Thyroid gland (tissue), 4 donors: ENCODE data around the gene WARS2.

Source experiments
- POLR2A ChIP-seq, 2 donors: fragments of 450-650 bp; IDR thresholded peaks; one replicate each; pipeline ENCODE4 v1.6.1; 2017; ENCODE audit warnings: antibody characterized with exemption in 2 of 2, mild to moderate bottlenecking in 2 of 2, moderate library complexity in 1 of 2
- TF ChIP-seq, protein P1 (sequence below), 6 experiments: fragments of 200-600 bp in 3 of 6; fragments of 450-650 bp in 3 of 6; sonication (generic) in 3 of 6; IDR thresholded peaks; one replicate each; pipeline ENCODE4 v1.5.1; 2016 to 2019; ENCODE audit warnings: antibody characterized with exemption in 6 of 6, mild to moderate bottlenecking in 2 of 6, inconsistent platforms in 1 of 6, moderate library complexity in 1 of 6

DNA sequence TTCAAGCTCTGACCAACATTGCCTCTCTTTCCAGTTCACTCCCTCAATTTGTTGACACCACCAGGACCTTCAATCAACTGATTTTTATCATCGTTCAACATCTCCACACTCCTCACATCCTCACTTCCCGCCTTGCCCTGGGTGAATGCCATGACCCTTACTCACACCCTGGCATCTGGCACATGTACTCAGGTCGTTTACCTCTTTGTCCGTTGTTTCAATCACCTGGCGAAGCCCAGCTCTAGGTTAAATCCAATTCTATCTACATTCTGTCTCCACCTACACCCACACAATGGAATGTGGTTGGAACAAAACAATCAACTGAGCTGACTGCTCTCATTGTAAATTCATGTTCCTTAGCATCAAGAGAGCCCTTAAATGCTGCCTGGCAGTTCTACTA is 128.1 kb downstream of the WARS2 start:
- TF ChIP-seq, protein P1, sequence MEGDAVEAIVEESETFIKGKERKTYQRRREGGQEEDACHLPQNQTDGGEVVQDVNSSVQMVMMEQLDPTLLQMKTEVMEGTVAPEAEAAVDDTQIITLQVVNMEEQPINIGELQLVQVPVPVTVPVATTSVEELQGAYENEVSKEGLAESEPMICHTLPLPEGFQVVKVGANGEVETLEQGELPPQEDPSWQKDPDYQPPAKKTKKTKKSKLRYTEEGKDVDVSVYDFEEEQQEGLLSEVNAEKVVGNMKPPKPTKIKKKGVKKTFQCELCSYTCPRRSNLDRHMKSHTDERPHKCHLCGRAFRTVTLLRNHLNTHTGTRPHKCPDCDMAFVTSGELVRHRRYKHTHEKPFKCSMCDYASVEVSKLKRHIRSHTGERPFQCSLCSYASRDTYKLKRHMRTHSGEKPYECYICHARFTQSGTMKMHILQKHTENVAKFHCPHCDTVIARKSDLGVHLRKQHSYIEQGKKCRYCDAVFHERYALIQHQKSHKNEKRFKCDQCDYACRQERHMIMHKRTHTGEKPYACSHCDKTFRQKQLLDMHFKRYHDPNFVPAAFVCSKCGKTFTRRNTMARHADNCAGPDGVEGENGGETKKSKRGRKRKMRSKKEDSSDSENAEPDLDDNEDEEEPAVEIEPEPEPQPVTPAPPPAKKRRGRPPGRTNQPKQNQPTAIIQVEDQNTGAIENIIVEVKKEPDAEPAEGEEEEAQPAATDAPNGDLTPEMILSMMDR (IDR thresholded peaks at IDR 0.05) = no peak
- no peak for TF ChIP-seq POLR2A (IDR thresholded peaks at IDR 0.05)
